Breast epithelium (tissue), 3 donors: ENCODE data around the gene RIMKLB.
"Not testable (repeated sequence)": the region's sequence is repeated elsewhere in the genome, so short reads cannot be mapped to it uniquely, and the experiment has no call there.

Experiments
- POLR2A ChIP-seq: fragments of 450-650 bp; IDR thresholded peaks from one replicate; pipeline ENCODE4 v1.6.1; 2016; ENCODE audit warnings: antibody characterized with exemption, mild to moderate bottlenecking, moderate library complexity
- POLR2AphosphoS5 ChIP-seq, 3 donors: sonication (generic); formaldehyde crosslinking; IDR thresholded peaks; one replicate each; pipeline ENCODE4 v1.6.1; 2017; ENCODE audit warnings: antibody characterized with exemption in 3 of 3
- TF ChIP-seq, protein P1 (sequence below), 3 donors: fragments of 450-650 bp; IDR thresholded peaks; one replicate each; pipeline ENCODE4 v1.5.1; 2016 to 2017; ENCODE audit warnings: antibody characterized with exemption in 3 of 3, mild to moderate bottlenecking in 3 of 3, moderate library complexity in 3 of 3

DNA sequence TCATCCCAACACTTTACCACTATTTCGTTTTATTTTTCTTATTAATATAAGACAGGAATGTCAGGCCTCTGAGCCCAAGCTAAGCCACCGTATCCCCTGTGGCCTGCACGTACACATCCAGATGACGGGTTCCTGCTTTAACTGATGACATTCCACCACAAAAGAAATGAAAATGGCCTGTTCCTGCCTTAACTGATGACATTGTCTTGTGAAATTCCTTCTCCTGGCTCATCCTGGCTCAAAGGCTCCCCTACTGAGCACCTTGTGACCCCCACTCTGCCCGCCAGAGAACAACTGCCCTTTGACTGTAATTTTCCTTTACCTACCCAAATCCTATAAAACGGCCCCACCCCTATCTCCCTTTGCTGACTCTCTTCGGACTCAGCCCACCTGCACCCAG lies 112.3 kb downstream of the RIMKLB start:
- TF ChIP-seq, protein P1, sequence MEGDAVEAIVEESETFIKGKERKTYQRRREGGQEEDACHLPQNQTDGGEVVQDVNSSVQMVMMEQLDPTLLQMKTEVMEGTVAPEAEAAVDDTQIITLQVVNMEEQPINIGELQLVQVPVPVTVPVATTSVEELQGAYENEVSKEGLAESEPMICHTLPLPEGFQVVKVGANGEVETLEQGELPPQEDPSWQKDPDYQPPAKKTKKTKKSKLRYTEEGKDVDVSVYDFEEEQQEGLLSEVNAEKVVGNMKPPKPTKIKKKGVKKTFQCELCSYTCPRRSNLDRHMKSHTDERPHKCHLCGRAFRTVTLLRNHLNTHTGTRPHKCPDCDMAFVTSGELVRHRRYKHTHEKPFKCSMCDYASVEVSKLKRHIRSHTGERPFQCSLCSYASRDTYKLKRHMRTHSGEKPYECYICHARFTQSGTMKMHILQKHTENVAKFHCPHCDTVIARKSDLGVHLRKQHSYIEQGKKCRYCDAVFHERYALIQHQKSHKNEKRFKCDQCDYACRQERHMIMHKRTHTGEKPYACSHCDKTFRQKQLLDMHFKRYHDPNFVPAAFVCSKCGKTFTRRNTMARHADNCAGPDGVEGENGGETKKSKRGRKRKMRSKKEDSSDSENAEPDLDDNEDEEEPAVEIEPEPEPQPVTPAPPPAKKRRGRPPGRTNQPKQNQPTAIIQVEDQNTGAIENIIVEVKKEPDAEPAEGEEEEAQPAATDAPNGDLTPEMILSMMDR (IDR thresholded peaks at IDR 0.05), result not testable (repeated sequence)
- TF ChIP-seq POLR2A; POLR2AphosphoS5 (IDR thresholded peaks at IDR 0.05): not testable (repeated sequence)
